HG03457 (cell line): ENCODE data around the gene KY.

Source experiments
- ATAC-seq: cut with Tn5 transposase; IDR thresholded peaks from one replicate; pipeline ENCODE4 v1.9.1; 2021; ENCODE audit warnings: moderate number of reproducible peaks; ENCODE audit not compliant: unreplicated experiment

The KY gene, protein sequence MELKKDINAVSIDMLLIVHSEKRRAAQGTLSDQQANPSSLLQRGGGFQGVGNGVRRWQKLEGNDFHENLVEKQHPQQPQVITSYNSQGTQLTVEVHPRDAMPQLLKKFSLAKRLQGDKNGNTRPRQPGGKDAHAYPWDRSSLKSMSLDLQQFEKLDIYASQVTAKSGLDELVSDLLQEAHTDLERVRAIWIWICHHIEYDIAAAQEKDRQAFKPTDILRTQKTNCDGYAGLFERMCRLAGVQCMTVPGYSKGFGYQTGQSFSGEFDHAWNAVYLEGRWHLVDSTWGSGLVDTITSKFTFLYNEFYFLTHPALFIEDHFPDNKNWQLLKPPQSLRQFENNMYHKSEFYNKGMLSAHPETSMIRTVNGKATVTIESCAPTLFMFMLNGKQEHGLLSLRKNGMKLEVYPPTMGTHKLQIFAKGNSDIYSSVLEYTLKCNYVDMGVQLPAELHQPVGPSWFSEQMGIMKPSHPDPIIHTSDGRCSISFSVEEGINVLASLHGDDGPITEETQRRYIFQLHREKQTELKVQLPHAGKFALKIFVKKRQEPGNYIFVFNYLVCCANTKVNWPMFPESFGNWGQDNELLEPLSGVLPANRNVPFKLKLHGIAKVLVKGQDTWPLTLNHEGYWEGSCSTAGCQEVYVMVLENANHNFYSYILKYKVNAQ

DNA sequence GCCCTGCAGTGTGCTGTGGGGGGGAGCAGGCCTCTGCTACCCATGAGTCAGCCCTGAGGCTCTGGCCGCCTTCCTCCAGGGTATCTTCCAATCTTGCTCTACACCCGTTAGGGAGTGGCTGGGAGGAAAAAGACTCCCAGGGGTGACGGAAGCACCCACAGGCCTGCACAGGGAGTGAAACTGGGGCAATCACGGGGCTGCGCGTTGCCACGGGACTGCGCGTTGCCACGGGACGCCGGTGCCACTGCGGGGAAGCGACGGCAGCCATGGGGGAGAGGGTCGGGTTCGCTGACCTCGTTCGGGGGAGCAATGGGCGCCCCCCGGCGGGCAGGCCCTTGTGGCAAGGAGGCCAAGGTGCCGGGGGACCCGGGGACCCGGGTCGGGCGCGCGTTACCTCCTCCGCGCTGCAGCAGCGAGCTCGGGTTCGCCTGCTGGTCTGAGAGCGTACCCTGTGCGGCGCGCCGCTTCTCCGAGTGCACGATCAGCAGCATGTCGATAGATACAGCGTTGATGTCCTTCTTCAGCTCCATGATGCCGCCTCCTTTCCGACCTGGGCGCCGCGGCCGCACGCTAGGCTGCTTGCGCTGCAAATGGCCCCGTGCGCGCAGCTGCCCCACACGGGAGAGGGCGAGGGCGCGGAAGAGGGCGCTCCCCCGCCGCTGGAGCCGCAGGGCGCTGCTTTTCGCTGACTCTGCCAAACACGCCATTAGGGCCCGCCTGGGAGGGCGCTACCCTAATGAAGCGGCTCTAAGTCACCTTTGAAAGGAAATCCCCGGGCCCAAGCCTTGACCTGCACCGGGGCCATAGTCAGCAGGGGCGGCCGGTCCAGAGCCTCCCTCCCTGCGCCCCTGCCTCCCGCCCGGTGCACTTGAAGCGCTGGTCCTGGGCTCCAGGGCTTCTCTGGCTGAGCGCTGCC is at the start of gene KY:
Gene KY (minus strand): TSS at position 592 of the 916 bp plus-strand sequence. CDS start 62 bp downstream, at position 530.
- no peak for ATAC-seq

DNA sequence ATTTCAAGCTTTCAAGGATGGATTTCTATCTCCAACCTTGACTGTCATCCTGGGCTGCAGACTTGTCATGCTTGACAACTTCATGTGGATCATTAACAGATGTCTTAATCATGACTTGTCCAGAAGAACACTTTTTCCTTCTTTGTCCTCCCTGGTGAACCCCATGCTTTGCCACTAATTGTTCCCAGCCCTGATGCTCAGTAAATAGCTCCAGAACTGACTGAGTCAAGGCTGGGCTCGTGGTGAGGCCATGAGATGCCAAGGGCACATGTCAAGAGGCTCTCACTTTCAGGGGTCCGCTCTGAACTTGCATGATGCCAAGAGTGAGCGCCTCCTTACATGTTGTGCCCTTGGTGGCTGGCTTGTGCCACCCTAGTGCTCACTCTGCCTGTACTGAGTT is 48.9 kb upstream of the KY start:
- no peak for ATAC-seq

DNA sequence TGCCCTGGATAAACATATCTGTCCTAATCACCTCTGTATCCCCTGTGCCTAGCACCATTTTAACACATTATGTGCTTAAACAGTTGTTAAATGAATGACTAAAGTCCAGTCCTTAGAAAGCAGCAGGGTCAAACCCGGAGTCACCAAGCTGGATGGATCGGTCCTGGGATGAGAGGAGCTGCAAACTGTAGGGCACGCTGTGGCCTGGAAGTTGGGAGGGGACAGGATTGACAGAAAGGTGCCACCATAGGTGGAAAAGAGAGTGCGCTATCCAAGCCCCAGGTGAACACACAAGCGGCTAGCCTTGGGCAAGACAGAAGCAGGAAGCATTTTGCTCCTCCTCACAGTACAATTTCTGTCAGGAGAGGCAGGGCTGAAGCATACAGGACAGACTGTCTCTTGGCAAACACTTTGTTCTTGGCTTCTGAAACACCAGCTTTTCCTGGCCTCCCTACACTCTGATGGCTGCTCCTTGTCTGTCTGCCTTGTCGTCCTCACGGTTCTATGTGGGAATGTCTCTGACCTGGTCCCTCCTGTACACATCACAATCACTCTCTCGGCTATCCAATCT is 48.4 kb upstream of the KY start:
- ATAC-seq, result no peak

DNA sequence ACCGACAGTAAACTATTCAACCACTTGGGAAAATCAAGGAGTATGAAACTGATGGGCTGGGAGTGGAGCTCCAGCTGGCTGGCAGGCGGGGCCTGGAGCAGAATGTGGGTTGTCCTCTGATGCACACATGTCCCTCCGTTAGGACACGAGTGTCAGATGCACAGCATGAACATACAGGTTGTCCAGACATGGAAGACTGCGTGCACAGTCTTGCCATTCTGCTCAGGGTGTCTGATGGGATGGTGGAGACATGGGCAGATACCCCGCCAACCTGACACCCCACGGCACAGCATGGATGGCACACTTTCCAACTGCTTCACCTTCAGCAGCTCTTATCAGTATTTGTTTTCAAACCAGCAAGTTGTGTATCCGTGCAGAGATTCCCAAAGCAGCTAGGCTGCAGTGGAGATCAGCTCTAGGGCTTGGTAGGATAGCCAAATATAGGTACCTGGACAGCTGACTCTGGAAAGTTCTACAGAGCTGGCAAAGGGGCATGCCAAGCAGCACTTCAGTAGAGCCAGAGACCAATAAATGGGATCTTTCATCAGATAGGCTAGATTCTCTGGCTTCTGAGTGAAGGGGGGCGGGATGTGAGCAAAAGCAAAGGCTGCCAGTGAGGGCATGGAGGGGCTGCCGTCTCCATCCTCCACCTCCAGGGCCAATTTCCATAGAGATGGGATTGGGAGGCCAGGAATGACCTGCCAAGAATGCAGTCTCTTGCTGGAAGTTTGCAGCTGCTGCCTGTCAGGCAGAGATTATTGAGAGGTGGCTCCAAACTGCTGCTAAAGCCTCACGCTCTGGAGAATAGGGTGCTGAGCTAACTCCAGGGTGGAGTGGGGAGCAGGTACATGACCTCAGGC is 47.2 kb upstream of the KY start:
- no peak for ATAC-seq

DNA sequence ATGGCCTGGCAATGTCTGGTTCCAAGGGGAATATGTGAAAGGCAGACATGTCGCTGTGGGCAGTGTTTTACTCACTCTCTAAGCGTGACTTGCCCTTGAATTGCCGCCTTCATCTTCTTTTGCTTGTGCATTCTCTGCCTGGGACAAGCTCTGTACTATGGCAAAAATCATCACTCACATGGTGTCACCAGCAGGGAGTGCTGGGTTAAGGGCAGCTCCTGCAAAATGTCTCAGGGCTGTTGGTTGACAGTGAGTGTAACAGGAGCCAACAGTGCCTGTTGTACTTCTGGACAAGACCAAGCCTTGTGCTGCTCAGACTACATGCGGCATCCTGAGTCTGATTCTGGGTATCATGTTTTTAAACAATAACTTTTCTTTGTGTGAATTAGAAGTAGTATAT is 45.3 kb upstream of the KY start:
- ATAC-seq, result no peak

DNA sequence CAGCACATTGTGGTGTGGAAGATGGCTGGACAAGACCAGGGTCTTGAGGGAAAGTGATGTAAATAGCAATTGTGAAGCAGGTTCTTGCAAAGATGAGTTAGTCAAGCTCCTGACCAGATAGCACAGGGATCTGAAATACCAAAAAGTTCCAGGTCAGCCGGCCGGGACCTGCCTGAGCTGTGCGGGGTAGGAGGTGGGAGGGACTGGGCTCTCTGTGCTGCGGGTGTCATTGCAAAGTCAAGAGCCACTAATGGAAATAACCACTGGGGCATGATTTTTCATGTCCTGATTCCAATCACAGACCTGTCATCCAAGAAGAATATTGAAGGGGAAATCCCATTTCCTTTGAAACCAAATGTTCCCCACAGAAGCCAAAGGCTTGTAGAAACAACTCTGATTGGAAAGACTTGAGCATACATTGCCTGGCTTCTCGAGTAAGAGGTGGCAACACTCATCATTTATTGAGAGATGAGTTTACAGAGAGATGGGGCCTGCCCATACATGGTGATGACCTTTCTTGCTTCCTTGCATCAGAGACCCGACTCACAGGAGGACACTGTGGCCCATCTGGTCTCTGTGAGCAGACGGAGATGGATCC is 44.2 kb upstream of the KY start:
- no peak for ATAC-seq

DNA sequence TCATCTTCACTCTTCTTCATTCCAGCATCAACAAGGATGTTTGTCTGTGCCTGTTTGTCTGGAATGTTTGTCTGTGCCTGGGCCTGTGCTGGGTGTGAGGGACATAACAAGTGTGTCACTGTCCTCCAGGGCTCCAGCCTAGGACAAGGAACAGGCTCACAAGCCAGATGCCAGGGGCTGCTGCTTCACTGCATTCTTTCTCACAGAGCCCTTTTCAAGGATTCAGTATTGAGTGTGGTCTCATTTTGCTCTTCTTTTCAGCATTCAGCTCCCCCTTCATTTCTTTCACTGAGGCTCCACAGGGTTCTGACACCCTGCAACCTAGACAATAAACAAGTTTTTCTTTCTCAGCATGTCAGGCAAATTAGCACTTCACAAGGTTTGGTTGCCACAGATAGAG is 43.6 kb upstream of the KY start:
- ATAC-seq, result no peak

DNA sequence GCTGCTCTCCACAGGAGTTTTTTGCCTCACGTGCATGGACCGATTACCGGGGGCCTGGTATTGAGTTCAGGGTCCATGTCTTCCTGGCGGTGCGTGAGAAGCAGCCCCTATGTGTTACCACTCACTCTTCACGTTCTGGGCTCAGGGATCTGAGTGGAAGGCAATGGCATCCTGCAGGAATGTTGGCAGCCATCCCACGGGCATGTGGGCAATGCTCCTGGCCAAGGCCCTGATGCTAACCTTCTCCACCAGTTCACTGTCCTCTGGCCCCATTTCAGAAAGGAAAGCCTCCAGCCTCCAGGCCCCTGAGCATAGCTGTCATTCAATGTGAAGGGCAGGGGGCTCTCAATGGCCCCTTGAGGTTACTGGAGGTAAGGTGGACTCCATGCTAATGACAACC is 43.0 kb upstream of the KY start:
- no peak for ATAC-seq

DNA sequence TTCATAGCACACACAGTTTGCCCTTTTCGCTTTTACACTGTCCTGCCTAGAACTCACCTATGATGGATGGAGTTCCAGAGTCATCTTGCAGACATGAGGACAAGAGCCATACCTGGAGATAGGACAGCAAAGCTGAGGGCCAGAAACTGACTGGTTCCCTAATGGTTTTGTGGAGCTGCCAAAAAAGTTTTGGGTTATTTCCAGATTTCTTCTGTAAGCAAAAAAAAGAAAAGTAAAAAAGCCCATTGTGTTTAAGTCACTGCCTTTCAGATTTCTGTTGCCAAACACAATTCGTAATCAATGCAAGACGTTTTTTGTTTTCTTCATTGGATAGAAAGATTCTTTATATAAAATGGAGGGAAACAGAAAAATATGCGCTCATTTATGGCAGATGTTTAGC is 42.4 kb upstream of the KY start:
- no peak for ATAC-seq

DNA sequence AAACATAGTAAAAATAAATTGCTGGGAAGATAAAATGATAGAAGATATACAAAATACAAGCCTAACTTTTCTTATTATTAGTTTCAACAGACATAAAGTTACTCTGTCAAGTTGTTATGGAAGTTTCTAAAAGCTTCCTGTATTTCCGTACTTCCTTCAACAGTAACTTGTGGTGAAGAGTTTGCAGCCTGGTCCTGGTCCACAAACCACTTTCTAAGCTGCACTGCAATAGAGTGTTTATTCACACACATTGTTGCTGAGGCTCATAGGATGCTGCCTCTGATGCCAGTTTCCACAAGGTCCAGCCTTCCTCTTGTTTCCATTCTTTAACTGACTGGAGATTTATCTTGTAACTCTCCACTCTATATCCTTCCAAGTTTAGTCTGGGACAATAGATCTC is 39.4 kb upstream of the KY start:
- ATAC-seq, result no peak

DNA sequence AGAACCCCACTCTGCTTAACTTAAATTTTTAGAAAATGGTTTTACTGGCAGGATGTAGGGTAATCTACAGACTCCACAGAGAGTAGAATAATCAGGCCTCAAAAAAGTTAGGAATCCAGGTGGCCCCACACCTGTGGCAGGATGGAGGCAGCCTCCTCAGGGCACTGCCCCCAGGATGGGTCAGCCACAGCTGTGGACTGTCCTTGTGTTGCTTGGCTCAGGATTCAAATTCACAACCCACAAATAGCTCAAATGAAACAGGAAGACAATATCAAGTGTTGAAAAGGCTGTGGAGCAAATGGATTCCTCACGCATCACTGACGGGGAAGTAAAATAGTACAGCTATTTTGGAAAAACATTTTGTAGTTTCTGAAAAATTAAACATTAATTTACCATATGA is 36.8 kb upstream of the KY start:
- no peak for ATAC-seq

DNA sequence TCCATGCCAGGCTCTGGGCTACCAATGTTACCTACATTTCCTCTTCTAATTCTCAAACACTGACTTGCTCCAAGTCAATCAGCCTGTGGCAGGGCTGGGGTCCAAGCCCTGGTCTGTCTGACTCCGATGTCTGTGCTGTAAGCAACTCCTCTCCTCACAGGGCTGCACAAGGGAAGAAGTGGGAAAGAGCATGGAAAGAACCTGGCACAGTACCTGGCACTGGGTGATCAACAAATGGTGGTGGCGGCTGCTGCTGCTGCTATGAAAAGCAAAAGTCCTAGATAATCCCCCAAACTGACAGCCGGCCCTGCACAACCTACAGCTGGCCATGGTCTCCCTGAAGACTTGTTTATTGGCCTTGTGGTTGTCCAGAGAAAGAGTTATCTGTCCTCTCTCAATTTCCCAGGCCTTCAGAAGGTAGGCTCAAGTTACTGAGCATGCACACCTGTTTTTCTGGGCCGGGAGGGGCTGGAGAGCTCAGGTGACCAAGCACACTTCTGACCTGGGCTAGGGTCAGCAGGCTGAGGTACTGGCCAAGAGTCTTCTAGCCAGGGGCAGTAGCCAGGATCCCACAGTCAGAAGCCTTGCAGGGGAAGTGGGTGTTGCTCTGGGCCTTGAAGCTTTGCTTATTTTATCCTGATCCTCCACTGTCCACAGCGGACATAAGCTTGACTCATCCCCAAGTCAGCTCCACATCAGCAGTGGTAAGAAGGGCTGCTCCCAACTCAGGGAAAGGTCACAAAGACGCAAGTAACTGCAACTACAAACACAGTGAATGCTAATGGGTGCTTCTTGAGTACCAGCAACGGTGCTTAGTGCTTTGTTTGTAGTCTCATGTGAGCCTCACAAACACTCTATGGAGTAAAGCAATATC is 35.3 kb upstream of the KY start:
- ATAC-seq, result no peak

DNA sequence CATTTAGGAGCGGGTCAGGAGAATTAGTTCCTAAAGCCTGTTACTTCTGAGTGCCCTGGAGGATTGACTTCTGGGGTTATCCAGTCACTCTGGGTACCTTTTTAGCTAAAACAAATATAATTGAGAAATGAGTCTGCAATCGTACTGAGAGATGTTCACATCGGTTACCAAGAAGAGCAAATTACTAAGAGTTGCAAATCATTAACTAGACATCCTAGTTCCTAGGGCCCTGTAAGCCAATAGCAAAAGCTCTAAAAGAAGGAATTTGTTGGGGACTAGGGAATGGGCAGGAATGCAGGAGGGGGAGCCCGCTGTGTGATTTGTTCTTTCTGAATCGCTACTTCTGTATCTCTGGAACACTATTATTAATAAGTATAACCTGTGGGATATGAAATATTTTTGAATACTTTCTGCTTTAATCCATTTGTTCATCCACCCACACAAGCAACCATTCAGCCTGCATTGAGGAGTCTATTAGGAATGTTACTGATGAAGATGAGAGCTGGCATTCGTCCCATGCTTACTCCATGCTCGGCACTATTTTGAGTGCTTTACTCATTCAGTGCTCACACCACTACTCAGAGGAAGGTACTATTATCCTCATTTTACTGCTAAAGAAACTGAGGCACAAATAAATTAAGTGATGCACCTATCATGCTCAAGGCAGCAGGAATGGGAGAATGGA is 31.5 kb upstream of the KY start:
- ATAC-seq, result no peak

DNA sequence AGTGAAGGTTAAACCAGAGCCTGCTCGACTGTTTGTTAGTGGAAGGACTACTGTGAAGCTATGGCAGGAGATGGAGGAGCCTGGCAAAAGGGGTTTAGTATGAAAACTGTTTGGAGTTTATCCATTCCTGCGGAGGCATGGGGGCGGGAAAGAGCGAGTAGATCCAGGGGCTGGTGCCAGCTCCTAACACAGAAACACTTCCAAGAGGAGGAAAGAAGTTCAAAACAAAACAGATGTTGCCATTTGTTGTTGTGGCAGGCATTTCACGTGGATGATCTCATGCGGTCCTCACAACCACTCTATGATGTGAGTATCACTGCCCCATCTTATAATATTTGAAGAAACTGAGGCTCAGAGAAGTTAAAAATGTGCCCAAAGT is 30.7 kb upstream of the KY start:
- no peak for ATAC-seq

DNA sequence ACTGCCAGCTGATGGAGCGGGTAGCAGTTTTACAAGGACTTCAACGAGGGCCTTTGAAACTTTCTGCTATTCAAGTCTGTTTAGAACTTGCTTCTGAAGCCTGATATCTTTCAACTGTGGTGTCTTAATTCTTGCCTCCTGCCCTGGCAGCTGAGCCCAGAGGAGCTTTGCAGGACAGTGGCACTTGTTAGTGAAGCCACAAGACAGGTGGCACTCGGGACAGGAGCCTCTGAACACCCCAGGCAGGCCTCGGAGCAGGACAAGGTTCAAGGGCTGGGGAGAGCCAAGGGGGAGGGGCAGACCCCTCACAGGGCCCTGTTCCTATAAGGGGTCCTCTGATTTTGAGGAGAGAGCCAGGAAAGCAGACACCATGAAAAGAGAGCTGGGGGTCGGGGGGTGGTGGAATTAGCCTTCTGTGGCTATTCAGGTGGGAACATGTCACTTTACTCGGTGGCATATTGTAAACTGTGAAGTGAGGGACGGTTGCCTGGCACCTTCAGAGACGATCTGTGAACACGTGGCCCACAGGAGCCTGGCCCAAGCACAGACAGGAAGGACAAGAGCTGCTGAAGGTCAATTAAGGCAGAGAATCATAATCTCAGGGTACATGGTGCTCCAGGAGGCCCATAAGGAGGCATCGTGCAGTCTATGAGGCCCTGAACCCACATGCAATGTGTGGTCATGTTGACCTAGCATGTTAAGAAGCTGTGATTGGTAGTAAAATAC is 30.1 kb upstream of the KY start:
- ATAC-seq, result no peak

DNA sequence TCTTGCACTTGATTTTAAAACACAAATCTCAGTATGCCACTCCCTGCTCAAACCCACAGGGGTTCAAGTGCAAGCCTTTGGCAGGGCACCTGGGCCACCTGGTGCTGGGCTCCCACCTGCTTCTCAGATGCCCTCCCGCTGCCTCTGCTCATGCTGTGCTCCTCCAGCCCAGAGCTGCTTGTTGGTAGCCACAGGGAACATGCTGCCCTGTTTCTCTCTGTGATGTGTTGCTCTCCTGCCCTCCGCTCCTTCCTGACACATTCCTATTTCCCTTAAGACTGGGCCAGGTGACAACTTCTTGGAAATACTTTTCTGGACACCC is 27.1 kb upstream of the KY start:
- no peak for ATAC-seq

DNA sequence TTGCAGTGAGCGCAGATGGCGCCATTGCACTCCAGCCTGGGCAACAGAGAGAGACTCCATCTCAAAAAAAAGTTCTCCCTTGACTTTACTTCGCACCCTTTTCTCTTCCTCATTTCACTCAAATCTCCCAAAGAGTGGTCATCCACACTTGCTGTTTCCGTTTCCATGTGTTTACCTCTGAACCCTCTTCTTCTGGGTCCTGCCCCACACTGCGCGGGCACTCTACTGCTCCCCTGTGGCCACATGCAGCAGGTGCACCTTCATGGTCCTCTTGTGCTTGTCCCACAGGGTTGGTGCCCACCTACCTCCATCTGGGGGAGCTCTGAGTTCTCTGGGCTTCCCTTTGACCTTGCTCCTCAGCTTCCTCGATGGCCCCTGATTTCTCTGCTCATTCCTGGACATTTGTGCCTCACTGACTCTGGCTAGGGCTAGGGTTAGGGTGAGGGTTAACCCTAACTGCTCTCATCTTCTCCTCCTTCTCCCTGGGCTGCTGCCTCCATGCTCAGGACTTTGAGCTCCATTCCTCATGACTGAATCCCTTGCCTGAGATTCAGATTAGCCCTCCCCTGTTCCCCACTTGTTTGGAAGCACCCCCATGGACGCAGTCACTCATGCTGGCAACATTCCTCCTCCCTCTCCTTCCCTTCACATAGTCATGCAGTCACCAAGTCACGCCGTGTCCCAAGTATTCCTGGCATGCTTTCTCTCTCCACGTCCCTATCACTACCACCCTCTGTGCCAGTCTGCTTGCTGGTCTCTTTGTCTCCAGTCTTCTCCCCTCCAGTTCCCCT is 26.6 kb upstream of the KY start:
- ATAC-seq, result no peak
